ENCODE results near the gene CCDC102B.
"Not testable (repeated sequence)": the region's sequence is repeated elsewhere in the genome, so short reads cannot be mapped to it uniquely, and the experiment has no call there.

The CCDC102B gene

DNA sequence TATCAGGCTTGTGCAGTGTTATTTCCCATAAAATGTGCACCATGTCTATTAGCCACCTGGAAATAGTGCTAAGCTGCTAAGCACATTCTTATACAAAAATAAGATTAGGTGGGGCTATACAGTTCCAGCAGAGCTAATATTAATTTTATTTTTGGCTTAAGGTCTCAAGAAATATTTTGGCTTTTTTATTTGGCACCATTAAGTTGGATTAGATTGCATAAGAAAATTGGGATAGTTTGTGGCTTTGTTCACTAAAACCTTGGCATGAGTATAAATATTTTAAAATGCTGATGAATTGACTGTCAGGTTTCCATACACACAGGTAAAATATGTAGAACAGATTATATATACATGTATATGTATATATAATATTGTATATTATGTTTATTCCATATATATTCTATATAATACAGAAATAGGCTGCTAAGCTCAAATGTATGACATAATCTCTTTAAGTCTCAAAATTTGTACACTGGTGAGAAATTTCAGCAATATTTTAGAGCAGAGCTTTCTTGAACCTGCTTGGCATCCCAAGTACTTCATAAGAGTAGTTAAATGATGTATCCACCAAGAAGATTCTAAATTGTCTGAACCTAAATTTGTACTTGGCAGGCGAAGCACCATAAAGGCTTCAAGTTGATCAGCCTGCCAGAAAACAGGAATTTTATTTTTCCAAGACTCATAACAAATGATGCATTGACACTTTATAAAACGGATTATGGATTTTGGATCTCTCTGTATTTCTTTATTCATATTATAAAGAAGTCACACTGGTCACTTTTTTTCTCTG lies 32.6 kb downstream of the CCDC102B start:
- DNase-seq = no peak

DNA sequence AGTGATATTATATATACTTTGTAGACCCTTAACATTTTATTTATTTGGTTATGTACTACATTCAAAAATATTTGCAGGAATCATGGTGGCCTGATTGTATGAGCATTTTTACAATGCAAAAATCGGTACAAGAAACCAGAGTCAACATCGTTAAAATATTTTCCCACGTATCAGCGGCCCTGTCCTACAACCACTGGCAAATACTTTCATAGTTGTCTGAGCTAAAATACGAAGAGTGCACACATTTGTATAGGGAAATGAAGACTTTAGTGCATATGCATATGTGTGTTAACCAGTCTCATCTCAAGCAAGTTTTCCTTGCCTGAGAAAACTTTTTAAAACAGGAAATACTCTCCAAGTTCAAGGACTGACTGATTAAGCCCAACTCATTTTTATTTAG lies 35.9 kb downstream of the CCDC102B start:
- DNase-seq = no peak

DNA sequence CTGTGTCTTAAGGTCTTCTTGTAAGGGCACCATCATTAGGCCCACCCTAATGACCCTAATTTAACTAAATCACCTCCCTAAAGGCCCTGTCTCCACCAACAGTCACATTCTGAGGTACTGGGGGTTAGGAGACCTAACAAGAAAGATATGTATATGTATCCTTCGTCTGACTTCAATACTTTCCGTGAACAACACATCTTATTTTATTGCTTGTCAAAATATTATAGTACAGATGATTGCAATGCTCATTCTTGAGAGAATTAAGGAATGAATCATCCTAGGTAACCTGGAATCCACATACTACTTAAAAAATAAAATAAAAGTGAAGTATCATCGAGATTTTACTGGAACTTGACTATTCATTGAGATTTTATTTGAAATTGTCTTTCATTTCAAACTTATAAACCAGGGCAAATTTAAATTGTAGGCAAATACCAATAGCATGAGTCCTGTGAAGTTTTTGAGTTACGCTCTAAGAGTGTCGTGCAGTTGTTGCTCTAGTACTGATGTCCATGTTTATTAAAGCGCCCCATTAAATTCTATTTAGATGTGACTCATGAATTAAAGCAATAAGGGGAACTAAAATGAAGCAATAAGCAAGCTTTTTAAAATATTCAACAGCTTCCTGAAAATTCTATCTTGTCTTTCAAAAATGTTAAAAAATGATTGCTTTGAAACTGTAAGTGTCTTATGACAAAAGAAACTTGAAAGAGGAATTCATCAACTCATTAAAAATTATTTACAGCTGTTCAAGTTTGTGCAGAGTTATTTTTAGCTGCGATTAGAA lies 40.0 kb downstream of the CCDC102B start:
- DNase-seq = no peak

DNA sequence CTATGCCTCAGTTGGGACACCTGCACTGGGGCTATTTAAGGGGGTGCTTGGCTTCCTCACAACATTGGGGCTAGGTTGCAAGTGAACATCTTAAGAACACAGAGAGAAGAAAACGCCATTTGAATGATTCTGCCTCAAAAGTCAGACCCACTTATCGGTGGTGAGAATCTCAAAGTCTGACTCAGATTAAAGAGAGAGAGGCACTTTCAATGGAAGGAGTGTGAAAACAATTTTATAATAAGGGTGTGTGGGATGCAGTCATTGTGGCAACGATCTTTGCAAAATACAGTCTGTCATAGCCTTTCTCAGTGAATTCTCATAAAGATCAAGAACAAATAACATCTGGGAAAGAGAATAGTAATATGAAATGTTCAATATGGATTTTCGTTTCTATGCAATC lies 41.8 kb downstream of the CCDC102B start:
- DNase-seq = no peak

DNA sequence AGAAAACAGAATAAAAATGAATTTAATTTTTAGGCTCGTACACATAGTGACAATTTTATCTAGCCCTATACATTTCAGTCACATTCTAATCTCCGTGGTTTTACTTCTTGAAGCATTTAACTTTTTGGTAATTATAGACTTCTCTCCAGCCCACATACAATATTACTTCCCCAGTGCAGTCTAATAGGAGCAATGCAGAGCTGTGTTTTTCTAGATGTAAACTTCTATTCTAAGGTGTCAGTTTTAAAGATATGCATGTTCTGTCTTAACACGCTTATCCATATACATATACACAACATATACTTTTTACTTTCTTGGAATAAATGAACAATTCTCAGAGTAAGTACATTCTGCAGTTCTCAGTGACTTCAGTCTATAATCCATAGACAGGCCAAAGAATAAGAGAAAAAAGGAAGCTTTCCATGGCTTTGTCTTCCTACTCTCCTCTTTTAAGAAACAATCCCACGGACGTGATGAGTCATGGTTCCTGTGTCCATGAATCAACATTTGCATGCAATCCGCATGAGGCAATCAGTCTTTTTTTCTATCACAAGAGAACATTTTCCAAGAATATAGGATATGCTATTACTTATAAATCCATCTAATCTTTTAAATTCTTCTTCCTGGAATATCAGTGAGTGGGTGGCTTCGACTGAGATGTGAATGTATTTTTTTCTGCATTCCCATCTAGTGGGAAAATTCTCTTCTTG lies 42.8 kb downstream of the CCDC102B start:
- no peak for DNase-seq

DNA sequence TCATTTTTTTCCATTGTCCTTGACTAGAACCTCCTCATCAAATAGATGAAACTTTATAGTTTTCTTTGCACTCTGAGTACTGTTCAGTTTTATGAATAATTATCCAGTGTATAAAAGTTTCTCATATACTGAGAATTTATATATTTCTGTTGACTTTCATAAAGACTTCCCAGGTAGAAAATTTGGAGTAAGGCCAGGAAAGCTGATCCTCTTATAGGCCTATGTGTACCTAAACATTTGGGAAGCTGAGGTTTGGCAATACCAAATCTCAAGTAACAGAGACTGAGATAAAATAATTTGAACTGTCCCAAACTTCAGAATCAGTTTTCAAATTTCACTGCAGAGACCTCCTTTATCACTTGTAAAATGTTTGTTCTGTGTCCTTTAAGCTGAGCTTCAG lies 43.4 kb downstream of the CCDC102B start:
- DNase-seq = no peak

DNA sequence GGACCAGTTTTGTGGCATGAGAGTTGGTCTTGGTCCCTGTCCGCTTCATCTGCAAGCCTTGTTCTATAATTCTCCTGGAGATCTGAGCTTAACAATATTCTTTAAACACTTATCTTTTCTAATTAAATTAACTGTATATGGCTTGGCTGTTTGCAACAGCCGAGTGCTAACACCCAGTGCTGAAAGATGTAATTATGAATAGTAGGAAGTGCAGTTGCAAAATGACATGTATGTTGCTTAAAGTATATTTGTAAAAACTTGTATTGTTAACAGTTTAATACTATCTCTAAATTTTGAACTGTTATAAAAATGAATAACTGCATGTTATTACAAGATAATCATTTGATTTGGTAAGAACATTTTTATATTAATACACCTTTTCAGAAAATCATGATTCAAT lies 45.1 kb downstream of the CCDC102B start:
- DNase-seq = no peak

DNA sequence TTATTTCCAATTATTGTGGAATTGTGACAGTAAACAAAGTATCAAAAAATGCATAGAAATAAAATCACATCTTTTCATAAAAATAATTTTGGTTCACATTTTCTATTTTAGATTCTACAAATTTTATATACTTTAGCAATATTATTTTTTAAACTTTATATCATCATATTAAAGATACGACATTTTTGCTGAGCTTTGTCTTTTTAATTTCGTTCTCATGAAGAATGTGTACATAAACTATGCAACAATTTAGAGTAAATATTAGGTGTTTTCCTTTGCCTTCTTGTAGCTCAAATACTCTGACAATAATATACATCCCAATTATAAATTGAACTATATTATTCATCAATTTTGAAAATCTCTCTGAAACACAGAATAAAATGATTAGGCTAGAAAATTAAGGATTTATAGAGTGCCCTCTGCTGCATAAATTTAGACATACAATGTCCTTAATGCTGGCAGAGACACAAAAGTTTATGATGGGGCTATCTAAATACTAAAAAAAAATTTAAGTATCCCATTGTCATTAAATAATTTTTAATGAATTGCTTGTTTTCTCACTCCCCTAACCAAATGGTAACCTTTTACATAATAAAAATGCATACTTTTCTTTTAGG lies 45.7 kb downstream of the CCDC102B start:
- DNase-seq = no peak

DNA sequence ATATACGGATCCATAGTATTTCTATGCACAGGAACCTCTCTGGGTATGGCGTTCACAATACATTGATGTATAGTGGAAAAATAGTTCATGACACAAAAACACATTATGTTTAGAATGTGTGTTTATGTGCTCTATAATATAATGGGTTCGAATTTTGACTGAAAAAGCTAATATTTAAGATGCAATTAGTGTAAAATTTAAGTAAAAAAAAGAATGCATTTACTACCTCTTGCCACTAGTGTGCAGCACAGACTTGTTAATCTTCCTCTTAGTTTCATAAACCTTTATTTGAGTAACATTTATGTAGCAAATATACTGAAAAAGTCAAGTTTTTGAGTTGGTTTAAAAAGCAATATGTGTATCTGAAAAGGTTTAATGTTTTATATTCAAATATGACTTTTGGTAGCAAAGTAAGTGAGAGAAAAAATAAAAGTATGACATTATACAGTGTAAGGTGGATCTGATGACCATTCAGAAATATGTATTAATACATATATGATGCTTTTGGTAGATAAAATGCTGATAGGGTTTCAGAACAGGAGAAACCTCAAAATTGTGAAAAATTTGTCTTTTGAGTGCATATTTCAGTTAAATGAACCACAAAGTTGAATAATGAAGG lies 49.4 kb downstream of the CCDC102B start:
- peak; percentile 10 for DNase-seq

DNA sequence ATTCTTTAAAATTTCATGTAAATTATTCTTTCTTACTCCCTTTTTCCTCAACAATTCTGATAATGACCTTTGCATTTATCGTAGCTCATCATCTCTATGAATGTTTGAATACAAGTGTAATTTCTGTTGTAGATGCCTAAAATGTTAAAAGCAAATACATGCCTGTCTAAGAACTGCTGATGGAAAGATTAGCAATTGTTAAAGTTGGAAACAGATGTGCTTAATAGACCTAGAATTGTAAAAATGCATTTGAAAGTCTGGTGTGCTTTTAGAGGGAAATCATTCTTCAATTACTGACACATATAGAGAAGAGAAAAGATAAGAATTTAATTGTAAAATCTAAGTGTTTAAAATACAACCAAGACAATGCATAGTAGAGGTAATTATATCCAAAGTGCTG lies 50.4 kb downstream of the CCDC102B start:
- no peak for DNase-seq

DNA sequence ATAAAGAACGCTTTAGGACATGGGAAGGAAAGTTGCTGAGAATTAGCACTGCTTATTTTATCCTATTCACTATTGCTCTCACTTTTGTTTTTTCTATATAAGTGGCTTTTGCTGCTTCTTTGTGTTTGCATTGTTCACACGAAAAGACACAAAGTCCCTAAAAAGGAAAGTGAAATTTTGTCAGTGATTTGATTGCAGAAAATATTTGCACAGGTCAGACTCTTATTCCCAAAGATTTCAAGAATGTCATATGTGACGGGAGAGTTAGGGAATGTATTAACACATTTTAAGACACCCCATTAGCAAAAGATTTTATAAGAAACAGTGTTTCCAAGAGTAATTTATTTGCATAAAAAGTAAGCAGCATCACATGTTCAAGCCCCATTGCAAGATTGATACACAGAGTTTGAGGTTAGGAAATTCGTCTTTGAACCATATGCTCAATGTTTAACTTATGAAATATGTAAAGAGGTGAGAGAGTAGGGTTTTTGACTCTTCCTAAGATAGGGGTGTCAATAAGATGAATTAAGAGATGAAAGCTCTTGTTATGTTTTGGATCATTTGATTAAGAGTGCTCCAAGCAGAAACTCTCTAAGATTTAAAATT lies 57.0 kb downstream of the CCDC102B start:
- no peak for DNase-seq

DNA sequence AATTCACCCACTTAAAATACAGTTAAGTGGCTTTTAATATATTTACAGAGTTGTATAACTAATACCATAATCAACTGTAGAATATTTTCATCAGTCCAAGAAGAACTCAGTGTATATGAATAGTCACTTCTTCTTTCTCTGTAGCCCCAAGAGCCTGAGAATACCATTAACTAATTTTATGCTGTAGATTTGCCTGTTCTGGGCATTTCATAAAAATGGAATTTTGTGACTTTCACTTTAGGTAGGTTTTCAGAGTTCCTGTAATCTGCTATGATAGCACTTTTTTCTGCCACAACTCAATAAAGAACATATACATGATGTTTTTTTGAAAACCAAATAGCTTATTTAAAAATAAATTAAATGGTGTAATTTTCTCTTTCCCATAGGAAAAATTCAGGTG lies 57.6 kb downstream of the CCDC102B start:
- DNase-seq = no peak

DNA sequence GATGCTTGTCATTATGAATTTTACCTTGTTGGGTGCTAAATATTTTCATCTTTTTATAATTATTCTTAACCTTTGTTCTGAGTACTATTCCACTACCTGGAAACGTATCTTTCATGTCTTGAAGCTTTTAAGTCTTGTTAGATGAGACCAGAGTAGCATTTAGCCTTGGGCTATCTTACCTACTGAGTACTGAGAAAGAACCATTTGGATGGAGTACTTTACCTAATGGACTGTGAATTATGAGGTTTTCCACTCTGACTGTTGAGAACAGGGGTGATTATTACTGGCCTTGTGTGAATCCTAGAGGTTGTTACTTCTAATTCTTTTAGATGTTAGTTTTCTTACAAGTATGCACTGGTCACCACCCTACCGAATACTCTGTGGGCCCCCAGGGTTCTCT lies 63.5 kb downstream of the CCDC102B start:
- DNase-seq = no peak

DNA sequence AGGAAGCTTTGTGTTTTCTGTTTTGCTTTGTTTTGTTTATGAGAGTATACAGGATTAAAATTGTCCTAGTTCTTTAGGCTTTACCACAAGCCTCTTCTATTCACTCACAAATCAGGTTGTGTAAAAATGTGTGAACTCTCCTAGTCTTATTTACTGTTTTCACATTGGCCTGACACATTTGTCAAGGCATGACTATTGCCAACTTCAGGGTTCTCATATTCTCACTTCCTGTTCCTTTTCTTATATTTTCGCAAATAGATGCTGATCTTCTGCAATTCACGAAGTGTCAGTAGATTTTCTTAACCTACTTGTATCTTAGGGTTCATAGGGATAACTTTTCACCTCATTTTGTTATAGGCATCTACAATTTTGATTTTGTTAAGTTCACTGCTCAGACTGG lies 67.1 kb downstream of the CCDC102B start:
- no peak for DNase-seq

DNA sequence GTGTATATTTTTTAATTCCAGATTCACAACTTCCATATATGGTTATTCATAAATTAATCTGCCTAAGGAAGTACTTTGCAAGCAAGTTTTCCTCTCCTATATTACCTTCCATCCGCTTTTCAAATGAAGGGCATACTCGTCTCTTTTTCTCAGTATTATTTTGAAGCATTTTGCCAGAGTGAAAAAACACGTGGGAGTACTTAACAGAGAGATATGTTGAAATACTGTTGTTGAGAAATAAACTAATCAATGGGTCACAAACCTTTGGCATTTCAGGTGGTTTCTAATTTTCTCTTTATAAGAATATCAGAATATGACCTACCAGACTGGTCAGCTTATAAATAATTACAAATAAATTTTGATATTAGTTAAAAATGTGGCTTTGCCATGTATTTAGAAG lies 67.6 kb downstream of the CCDC102B start:
- DNase-seq = no peak

DNA sequence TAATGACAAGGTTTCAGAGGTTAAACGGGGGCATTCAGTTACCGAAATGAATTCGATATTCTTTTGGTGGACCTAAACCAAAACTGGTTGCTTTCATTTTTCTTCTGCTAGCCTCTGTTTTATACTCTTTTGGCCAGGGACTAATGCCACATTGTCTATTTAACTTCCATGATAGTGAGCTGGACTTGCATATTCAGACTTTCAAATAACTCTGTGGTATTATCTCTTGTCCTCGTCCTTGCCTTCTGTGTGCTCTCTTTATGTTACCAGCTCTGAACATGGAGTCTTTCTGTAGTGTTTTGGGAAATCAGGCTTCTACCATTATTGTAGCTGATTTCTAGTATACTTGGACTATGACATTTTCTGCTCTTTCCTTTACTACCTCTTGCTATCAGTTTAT lies 75.1 kb downstream of the CCDC102B start:
- DNase-seq = no peak

DNA sequence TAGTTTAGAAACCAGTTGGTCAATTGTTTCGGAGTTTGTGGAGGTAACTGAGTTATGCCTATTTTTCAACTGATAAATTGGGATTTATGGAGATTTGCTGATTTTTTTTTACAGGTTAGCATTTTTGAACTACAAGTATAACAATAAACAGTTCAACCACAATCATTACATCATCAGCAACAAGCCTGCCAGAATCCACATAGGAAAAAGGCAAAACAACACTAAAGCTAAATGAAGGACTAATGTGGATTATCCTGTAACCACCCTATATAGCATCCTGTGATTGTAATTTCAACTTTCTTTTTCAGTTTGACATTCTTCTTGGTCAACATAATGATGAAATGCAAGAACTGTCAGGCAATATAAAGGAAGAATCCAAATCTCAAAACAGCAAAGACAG lies 76.5 kb downstream of the CCDC102B start:
- no peak for DNase-seq

DNA sequence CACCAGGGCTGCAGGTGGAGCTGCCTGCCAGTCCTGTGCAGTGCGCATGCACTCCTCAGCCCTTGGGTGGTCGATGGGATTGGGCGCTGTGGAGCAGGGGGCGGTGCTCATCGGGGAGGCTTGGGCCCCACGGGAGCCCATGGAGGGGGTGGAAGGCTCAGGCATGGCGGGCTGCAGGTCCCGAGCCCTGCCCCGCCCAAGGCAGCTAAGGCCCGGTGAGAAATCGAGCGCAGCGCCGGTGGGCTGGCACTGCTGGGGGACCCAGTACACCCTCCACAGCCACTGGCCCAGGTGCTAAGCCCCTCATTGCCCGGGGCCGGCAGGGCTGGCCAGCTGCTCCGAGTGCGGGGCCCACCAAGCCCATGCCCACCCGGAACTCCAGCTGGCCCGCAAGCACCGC lies 82.1 kb downstream of the CCDC102B start:
- DNase-seq = not testable (repeated sequence)

DNA sequence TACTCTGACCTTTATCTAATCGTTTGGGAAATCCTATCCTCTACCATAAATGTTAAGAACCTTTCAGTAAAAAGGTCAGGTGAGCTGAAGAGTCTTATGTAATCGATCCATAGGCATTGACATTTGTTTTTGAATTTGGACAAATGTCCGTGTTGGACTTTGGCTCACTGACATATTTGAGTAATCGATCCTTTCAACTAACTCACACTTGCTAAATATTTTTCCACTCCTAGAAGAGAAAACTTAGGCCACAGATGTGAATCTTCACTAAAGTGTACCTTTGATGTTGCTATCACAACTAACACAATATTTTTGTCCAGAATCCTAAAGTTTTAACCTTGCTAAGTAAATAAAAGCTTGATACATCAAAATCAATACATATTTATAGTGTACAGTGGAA lies 89.5 kb downstream of the CCDC102B start:
- DNase-seq = no peak

DNA sequence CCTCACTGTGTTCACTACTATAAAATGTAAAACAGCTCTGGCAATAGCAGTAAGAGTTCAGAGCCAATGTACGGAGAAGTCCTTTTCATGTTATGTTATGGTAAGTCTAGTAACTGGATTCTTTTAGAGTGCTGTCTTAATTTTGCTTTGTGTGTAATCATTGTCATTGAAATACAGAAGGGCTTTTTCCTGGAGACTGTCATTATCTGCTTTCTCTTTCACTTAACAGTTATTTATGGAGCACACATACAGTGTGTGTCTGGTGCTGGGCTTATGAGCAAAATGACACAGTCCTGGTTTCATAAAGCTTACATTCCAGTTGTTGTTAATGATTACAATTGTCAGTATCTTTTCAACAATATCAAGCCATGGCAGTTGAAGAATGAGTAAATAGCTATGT lies 95.5 kb downstream of the CCDC102B start:
- DNase-seq = no peak

DNA sequence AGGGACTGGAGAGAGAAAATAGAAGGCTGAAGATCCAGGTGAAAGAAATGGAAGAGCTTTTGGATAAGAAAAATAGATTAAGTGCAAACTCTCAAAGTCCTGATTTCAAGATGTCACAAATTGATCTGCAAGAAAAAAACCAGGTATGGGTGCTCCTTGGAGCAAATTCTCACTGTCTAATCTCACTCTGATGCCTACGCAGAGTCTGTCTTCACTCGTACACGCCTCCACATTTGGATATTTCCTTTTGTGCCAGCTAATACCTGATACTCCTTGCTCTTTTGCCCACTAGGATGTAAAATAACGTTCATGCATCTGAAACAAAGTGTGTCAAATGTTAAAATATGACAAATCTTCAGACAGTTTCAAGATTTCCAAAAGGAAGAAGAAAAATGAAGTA lies 99.4 kb downstream of the CCDC102B start:
- DNase-seq = no peak

DNA sequence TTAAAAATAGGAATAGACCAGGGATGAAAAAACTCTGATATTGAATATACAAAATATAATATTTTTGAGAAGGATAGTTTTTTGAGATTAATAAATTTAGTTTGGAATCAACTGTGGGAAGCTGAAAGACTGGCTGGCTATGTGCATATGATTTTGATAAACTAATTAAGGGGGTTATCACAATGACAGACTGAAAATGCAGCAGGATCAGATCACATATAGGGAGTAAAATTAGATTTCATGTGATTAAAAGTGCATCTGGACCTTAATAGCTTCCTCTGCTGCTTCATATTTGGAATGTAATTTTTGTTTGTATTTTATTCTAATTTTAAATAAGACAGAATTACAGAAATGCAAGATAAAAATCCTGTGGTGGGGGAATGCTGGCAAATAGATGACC lies 111.7 kb downstream of the CCDC102B start:
- DNase-seq = no peak

DNA sequence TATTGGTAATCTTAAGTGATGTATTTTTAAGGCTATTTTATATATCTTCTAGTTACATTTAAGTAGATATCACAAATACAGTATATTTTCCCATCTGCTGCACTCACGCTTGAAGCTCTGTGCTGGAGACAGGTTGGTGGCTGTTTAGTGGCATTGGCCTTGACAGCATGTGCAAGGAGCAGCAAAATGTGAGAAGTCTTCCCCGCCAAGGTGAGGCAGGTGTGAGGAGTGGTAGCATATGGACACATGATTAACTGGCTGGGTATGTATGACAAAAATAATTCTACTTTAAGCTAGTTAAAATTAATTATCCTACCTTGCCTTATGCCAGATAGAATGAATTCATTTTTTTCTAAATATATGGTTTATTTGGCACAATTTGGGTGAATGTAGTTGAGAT lies 117.2 kb downstream of the CCDC102B start:
- no peak for DNase-seq
